Left ventricle myocardium inferior (tissue), 1 donor: ENCODE results near the gene PPM1H. TPM values are rescaled to one million over a fixed set of nuclear protein-coding genes. Genes with fewer than 3 reads are reported as not detected.

Experiments
- DNase-seq: peaks from one replicate; pipeline ENCODE4 v3.0.0-alpha.2; 2020
- H3K27ac ChIP-seq: fragments of 200-600 bp; replicated peaks from 2 replicates; pipeline ENCODE4 v1.8.0; 2021
- H3K27me3 ChIP-seq: fragments of 200-600 bp; 2 replicates; pipeline ENCODE4 v1.8.0; 2021; ENCODE audit warnings: low read depth
- H3K36me3 ChIP-seq: fragments of 200-600 bp; 2 replicates; pipeline ENCODE4 v1.8.0; 2021
- H3K4me1 ChIP-seq: fragments of 200-600 bp; 2 replicates; pipeline ENCODE4 v1.8.0; 2021
- H3K4me3 ChIP-seq: fragments of 200-600 bp; 2 replicates; pipeline ENCODE4 v1.8.0; 2021; ENCODE audit warnings: mild to moderate bottlenecking, moderate library complexity
- H3K9me3 ChIP-seq: fragments of 200-600 bp; replicated peaks from 2 replicates; pipeline ENCODE4 v1.8.0; 2021
- CTCF ChIP-seq: fragments of 200-600 bp; IDR thresholded peaks from 2 replicates; pipeline ENCODE4 v1.8.0; 2021; ENCODE audit warnings: antibody characterized with exemption, mild to moderate bottlenecking, borderline replicate concordance
- intact Hi-C: fragments of 100-400 bp; cut with micrococcal nuclease; formaldehyde crosslinking; loops from one replicate; pipeline ENCODE4 v1.11.0; 2022
- total RNA-seq: library from RNA; stranded (reverse); fragmentation: NEBNext Ultra II Directional; extraction: Animal tissue kit (Norgen Biotek cat#: 25700); gene quantifications from one replicate; pipeline ENCODE4 v1.2.1, GENCODE V29; 2021
- donor health status: DM: no; HTN: yes; CAD: no; lungs with severe emphysema.

PPM1H gene
- total RNA-seq, 1 donor from 2014 or later, result 6.0 TPM

DNA sequence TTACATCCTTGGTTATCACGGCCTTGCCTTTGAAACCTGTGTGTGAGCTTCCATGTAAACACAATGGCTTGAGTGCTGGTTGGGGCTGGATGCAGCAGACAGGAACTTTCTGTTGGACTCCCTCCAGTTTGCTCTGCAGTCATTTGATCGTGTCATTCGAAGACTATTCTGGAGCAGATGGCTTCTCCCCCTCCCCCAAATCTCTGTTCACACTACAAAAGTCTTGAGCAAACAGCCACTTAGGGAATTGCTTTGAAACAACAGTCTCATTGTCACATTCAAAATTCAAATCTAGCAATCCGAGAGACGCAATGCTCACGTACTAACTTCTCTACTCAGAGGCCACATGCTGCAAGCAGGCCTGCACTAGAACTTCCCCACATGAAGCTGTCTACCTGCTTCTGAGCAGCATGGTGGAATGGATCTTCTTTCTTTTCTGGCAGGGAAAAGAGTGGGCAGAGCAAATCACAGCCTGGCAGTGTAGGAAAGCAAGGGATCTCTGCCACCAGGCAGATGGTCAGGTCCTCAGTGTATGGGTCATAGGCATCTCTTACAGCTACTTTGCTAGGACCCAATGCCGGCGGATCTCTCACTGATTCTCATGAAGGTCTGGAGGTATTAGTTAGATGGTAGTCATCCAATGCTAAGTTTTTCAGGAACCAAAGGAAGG lies 214.2 kb downstream of the PPM1H start:
- TF ChIP-seq CTCF, result no peak
- Histone ChIP-seq H3K9me3 (no peaks in the 10 kb centered on the region), H3K27me3 (no peaks in the 10 kb centered on the region), H3K4me1 (peaks cover 39% of the 10 kb centered on the region), H3K27ac (peak overlapping the region; percentile 72), H3K36me3 (no peaks in the 10 kb centered on the region), H3K4me3 (no peak overlapping the region)
- intact Hi-C loops, result no loop called here
- DNase-seq, result no peak

- no peak for TF ChIP-seq CTCF
- no peak overlapping the region for H3K4me3 ChIP-seq
- H3K4me1 ChIP-seq, result peaks cover 46% of the 10 kb centered on the region
- intact Hi-C loops, result no loop called here
- no peak for DNase-seq
- H3K9me3 ChIP-seq, result no peaks in the 10 kb centered on the region
- peak overlapping the region; percentile 72 for H3K27ac ChIP-seq
- no peaks in the 10 kb centered on the region for H3K36me3 ChIP-seq
- H3K27me3 ChIP-seq, result no peaks in the 10 kb centered on the region
Observed at GRCh38 chr12:62720025-62720424, 214.9 kb downstream of the PPM1H start.

DNA sequence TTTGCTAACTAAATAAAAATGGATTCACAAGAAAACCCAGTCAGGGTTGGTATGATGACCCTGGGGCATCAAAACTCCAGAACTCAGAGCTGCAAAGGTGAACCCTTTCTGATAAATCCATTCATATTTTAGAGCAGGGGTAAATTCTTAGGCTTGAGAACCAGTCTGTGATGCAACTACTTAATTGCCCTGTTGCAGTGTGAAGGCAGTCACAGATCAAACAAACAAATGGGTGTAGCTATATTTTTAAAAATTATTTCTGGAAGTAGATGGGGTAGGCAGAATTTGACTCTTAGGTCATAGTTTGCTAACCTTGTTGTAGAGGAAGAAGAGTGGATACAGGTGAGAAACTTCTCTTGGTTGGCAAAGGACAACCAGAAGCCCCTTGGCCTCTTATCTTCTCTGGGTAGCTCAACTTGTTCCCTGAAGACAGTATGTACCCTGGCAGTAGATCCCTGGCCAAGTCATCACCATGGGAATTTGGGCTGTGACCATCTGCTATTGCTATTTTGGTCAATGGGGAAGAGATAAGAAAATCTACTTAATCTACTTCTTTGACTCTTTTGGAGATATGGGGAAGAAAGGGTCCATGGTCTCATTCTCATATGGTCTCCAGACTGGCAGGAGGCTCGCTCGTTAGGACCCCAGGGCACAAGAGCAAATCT lies 216.1 kb downstream of the PPM1H start:
- Histone ChIP-seq H3K4me3 (no peak overlapping the region), H3K27me3 (no peaks in the 10 kb centered on the region), H3K27ac (no peak overlapping the region), H3K9me3 (no peaks in the 10 kb centered on the region), H3K36me3 (no peaks in the 10 kb centered on the region), H3K4me1 (peaks cover 50% of the 10 kb centered on the region)
- intact Hi-C loops, result no loop called here
- DNase-seq, result no peak
- TF ChIP-seq CTCF, result no peak

DNA sequence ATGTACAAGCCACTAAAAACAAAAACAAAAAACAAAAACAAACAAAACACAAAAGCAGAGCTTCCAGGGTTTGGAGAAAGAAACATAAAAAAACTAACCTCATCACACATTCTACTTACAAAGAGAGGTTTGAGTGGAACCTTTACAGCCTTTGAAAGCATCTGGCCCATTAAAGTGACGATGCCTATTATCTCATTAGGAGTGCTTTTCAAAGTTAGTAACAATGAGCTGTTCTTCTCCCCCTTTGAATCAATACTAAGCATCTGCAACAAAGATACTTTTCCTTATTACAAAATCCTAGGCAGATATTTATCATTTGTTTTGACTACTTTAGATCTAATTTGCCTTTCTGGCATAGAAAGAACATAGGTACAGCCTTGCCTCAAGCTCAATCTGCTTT lies 217.3 kb downstream of the PPM1H start:
- no peak for DNase-seq
- intact Hi-C loops, result no loop called here
- H3K27me3 ChIP-seq, result no peaks in the 10 kb centered on the region
- peaks cover 48% of the 10 kb centered on the region for H3K4me1 ChIP-seq
- no peaks in the 10 kb centered on the region for H3K36me3 ChIP-seq
- H3K4me3 ChIP-seq, result no peak overlapping the region
- no peaks in the 10 kb centered on the region for H3K9me3 ChIP-seq
- H3K27ac ChIP-seq, result no peak overlapping the region
- TF ChIP-seq CTCF, result no peak

DNA sequence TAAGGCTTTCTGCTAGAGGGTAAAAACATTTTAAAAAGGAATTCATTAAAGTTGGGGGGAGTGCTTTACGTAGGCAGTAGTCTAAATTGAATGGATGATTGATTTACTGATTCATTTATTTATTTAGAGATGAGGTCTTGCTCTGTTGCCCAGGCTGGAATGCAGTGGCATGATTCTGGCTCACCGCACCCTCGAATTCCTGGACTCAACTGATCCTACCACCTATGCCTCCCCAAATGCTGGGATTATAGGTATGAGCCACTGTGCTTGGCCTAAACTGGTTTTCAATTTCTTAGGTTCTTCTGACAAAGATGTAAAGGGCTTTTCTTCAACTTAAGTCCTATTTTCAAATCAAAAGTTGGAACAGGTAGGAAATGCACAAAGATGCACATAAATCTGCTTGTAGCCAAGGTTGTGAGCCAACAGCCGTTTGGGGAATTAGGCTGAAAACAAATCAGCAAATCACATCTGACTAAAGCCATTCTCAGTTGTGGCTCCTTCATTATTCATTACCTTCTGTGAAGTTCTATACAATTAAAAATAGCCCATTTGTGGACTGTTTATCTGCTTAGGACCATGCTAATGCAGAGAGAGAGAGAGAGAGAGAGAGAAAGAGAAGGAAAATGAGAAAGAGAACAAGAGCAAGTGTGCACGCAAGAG lies 218.0 kb downstream of the PPM1H start:
- Histone ChIP-seq H3K27me3 (no peaks in the 10 kb centered on the region), H3K4me3 (no peak overlapping the region), H3K9me3 (no peaks in the 10 kb centered on the region), H3K27ac (no peak overlapping the region), H3K36me3 (no peaks in the 10 kb centered on the region), H3K4me1 (peaks cover 48% of the 10 kb centered on the region)
- intact Hi-C loops, result no loop called here
- DNase-seq, result no peak
- no peak for TF ChIP-seq CTCF
